Measurements from ENCODE around the gene SLC12A7.

SLC12A7 gene

GRCh38 chr5:1110307-1111240 is 1.3 kb downstream of the SLC12A7 start:
- TF ChIP-seq ZFX (IDR thresholded peaks at IDR 0.05) = no peak
- TF ChIP-seq CTCF (conservative IDR thresholded peaks at IDR 0.05) = no peak
- peak overlapping the region; percentile 91 for H3K27ac ChIP-seq

GRCh38 chr5:1109542-1110306 is 2.1 kb downstream of the SLC12A7 start:
- peak overlapping the region; percentile 91; the same call in 1 of the 2 replicates for H3K27ac ChIP-seq

GRCh38 chr5:1108865-1109174 is 3.0 kb downstream of the SLC12A7 start:
- H3K27ac ChIP-seq = no peak overlapping the region
- no peak for TF ChIP-seq ZFX (IDR thresholded peaks at IDR 0.05)

More at GRCh38 chr5:1109542-1110306, 2.1 kb downstream of the SLC12A7 start:
- TF ChIP-seq CTCF (conservative IDR thresholded peaks at IDR 0.05) (no peak), ZFX (IDR thresholded peaks at IDR 0.05) (no peak)

GRCh38 chr5:1108023-1108864 is 3.6 kb downstream of the SLC12A7 start:
- no peak overlapping the region for H3K27ac ChIP-seq
- TF ChIP-seq CTCF (conservative IDR thresholded peaks at IDR 0.05) (no peak), ZFX (IDR thresholded peaks at IDR 0.05) (no peak)

GRCh38 chr5:1107167-1108022 is 4.5 kb downstream of the SLC12A7 start:
- no peak for TF ChIP-seq CTCF (conservative IDR thresholded peaks at IDR 0.05)
- H3K27ac ChIP-seq = no peak overlapping the region

GRCh38 chr5:1106385-1107166 is 5.3 kb downstream of the SLC12A7 start:
- TF ChIP-seq ZFX (IDR thresholded peaks at IDR 0.05) (no peak), CTCF (conservative IDR thresholded peaks at IDR 0.05) (no peak)
- H3K27ac ChIP-seq = no peak overlapping the region
